IMR-90 (cell line): ENCODE results near the gene FEZF2. TPM values are rescaled to one million over a fixed set of nuclear protein-coding genes. Genes with fewer than 3 reads are reported as not detected.

Experiments used
- ATAC-seq: fragments of 200-7000 bp; cut with Tn5 transposase; 2 replicates; pipeline ENCODE4 v1.9.1; 2020; ENCODE audit warnings: low read depth, mild to moderate bottlenecking, moderate library complexity
- BruUV-seq: library from RNA; stranded (reverse); fragments of 400-500 nt; replicated peaks from 2 replicates; lab custom pipeline; 2021; lab: Mats Ljungman, UMichigan
- CTCF ChIA-PET: fragments of 300-600 bp; formaldehyde crosslinking; extraction: SDS; loops from one replicate; lab custom pipeline; 2021; ENCODE audit warnings: antibody characterized with exemption; lab: Yijun Ruan, JAX
- POLR2A ChIA-PET: fragments of 300-600 bp; sonication (Branson Sonifier 250); formaldehyde crosslinking; loops from one replicate; lab custom pipeline; 2022; ENCODE audit warnings: antibody characterized with exemption; ENCODE audit not compliant: unreplicated experiment; lab: Charles Lee
- DNase-seq: peaks from one replicate; pipeline ENCODE4 v3.0.0; 2013
- H2AFZ ChIP-seq: replicated peaks from 2 replicates; pipeline ENCODE3; 2013; ENCODE audit warnings: low read length, mild to moderate bottlenecking; ENCODE audit not compliant: poor library complexity
- H2AK5ac ChIP-seq: 2 replicates; pipeline ENCODE4 v1.6.1; 2013; ENCODE audit warnings: low read depth, low read length, inconsistent platforms
- H2AK9ac ChIP-seq: replicated peaks from 2 replicates; pipeline ENCODE3; 2013; ENCODE audit warnings: mild to moderate bottlenecking, low read depth, low read length, moderate library complexity; ENCODE audit not compliant: poor library complexity
- H2BK120ac ChIP-seq: 2 replicates; pipeline ENCODE4 v1.6.1; 2013; ENCODE audit warnings: low read depth, low read length, inconsistent platforms
- H2BK15ac ChIP-seq: 3 replicates; pipeline ENCODE4 v1.6.1; 2013; ENCODE audit warnings: low read depth, low read length, inconsistent platforms
- H2BK20ac ChIP-seq: 2 replicates; pipeline ENCODE4 v1.6.1; 2013; ENCODE audit warnings: low read depth, mild to moderate bottlenecking, inconsistent platforms, low read length, moderate library complexity
- H2BK5ac ChIP-seq: 2 replicates; pipeline ENCODE4 v1.6.1; 2013; ENCODE audit warnings: mild to moderate bottlenecking, low read depth, low read length, inconsistent platforms; ENCODE audit not compliant: poor library complexity, severe bottlenecking
- H3K14ac ChIP-seq: replicated peaks from 2 replicates; pipeline ENCODE4 v1.6.1; 2013; ENCODE audit warnings: low read depth, low read length, inconsistent platforms
- H3K18ac ChIP-seq: 2 replicates; pipeline ENCODE4 v1.6.1; 2013; ENCODE audit warnings: low read depth, low read length, control low read depth
- H3K23ac ChIP-seq: 2 replicates; pipeline ENCODE4 v1.6.1; 2013; ENCODE audit warnings: low read depth, low read length, inconsistent platforms
- H3K27ac ChIP-seq: 2 replicates; pipeline ENCODE4 v1.5.1; 2013; ENCODE audit warnings: mild to moderate bottlenecking, control low read depth, low read length; ENCODE audit not compliant: insufficient read depth
- H3K27me3 ChIP-seq: 2 replicates; pipeline ENCODE4 v1.6.1; 2013; ENCODE audit warnings: low read length; ENCODE audit not compliant: control insufficient read depth, insufficient read depth
- H3K36me3 ChIP-seq: 2 replicates; pipeline ENCODE4 v1.6.1; 2013; ENCODE audit warnings: low read length, mixed read lengths; ENCODE audit not compliant: control insufficient read depth, insufficient read depth
- H3K4ac ChIP-seq: 2 replicates; pipeline ENCODE4 v1.6.1; 2013; ENCODE audit warnings: low read depth, low read length, inconsistent platforms
- H3K4me1 ChIP-seq: 2 replicates; pipeline ENCODE4 v1.6.1; 2013; ENCODE audit warnings: low read length, mixed read lengths; ENCODE audit not compliant: control insufficient read depth, insufficient read depth
- H3K4me2 ChIP-seq: 2 replicates; pipeline ENCODE4 v1.6.1; 2013; ENCODE audit warnings: low read depth, mild to moderate bottlenecking, control low read depth, low read length, moderate library complexity
- H3K4me3 ChIP-seq: 2 replicates; pipeline ENCODE4 v1.5.1; 2013; ENCODE audit warnings: low read depth, mild to moderate bottlenecking, control low read depth, low read length, moderate library complexity; ENCODE audit not compliant: insufficient read depth
- H3K56ac ChIP-seq: 2 replicates; pipeline ENCODE4 v1.6.1; 2013; ENCODE audit warnings: low read length, inconsistent platforms; ENCODE audit not compliant: insufficient read depth; ENCODE audit errors: extremely low read depth
- H3K79me1 ChIP-seq, 2 experiments: 2 replicates each; pipeline ENCODE4 v1.6.1; 2013; ENCODE audit warnings: low read length in 2 of 2, inconsistent platforms in 1 of 2, low read depth in 1 of 2
- H3K9ac ChIP-seq: 2 replicates; pipeline ENCODE4 v1.6.1; 2013; ENCODE audit warnings: low read depth, low read length, control low read depth
- H3K9me1 ChIP-seq: 2 replicates; pipeline ENCODE4 v1.6.1; 2013; ENCODE audit warnings: low read length, inconsistent platforms; ENCODE audit not compliant: insufficient read depth
- H3K9me3 ChIP-seq: 2 replicates; pipeline ENCODE4 v1.6.1; 2013; ENCODE audit warnings: low read length; ENCODE audit not compliant: control insufficient read depth, insufficient read depth
- H4K20me1 ChIP-seq: 2 replicates; pipeline ENCODE4 v1.6.1; 2013; ENCODE audit warnings: low read length, inconsistent platforms; ENCODE audit not compliant: insufficient read depth
- H4K5ac ChIP-seq: 2 replicates; pipeline ENCODE4 v1.6.1; 2013; ENCODE audit warnings: mild to moderate bottlenecking, low read depth, low read length, control low read depth
- H4K8ac ChIP-seq, 2 experiments: 2 replicates each; pipeline ENCODE4 v1.6.1; 2013; ENCODE audit warnings: low read depth in 2 of 2, low read length in 2 of 2, control low read depth in 1 of 2, inconsistent platforms in 1 of 2
- H4K91ac ChIP-seq: 2 replicates; pipeline ENCODE4 v1.6.1; 2013; ENCODE audit warnings: low read depth, low read length, inconsistent platforms; ENCODE audit not compliant: insufficient read depth
- BHLHE40 ChIP-seq: fragments of 150-350 bp; IDR thresholded peaks from 2 replicates; pipeline ENCODE4 v1.6.1; 2016; ENCODE audit warnings: mild to moderate bottlenecking, low read depth, low read length
- FOS ChIP-seq: fragments of 150-350 bp; IDR thresholded peaks from 2 replicates; pipeline ENCODE4 v1.6.1; 2016; ENCODE audit warnings: low read depth, low read length
- MAFK ChIP-seq: IDR thresholded peaks from 2 replicates; pipeline ENCODE4 v1.6.1; 2012; ENCODE audit warnings: low read depth, low read length, improper control_type of control experiment
- MXI1 ChIP-seq: IDR thresholded peaks from 2 replicates; pipeline ENCODE4 v1.6.1; 2012; ENCODE audit warnings: low read depth, mild to moderate bottlenecking, low read length, moderate library complexity, borderline replicate concordance
- NFE2L2 ChIP-seq: fragments of 150-350 bp; IDR thresholded peaks from 2 replicates; pipeline ENCODE4 v1.6.1; 2016; ENCODE audit warnings: low read depth, mild to moderate bottlenecking, low read length
- RAD21 ChIP-seq: IDR thresholded peaks from 2 replicates; pipeline ENCODE4 v1.6.1; 2012; ENCODE audit warnings: low read length, improper control_type of control experiment
- RCOR1 ChIP-seq: IDR thresholded peaks from 2 replicates; pipeline ENCODE4 v1.6.1; 2012; ENCODE audit warnings: mild to moderate bottlenecking, low read length, improper control_type of control experiment; ENCODE audit not compliant: insufficient replicate concordance
- SMC3 ChIP-seq: fragments of 150-350 bp; IDR thresholded peaks from 2 replicates; pipeline ENCODE4 v1.6.1; 2016; ENCODE audit warnings: low read depth, mild to moderate bottlenecking, antibody characterized with exemption, low read length, moderate library complexity
- WGBS, 2 experiments: methylation state at CpG; one replicate each; pipeline versions ENCODE4 v1.1.5 to v1.1.7; 2013; ENCODE audit warnings: missing lambda C conversion rate in 2 of 2; ENCODE audit not compliant: insufficient read length in 1 of 2; ENCODE audit errors: extremely low coverage in 2 of 2; 5-methylcytosine and 5-hydroxymethylcytosine counted together
- dilution Hi-C: fragments of 300-500 bp; cut with HindIII; formaldehyde crosslinking; loops from one replicate; pipeline ENCODE4 v1.14.3; 2018; ENCODE audit warnings: low sequenced_read_pairs; ENCODE audit not compliant: unreplicated experiment
- in situ Hi-C: fragments of 300-500 bp; cut with MboI; formaldehyde crosslinking; loops from 3 replicates; pipeline ENCODE4 v1.14.3; 2019; ENCODE audit warnings: low sequenced_read_pairs, inconsistent platforms, mixed read lengths
- intact Hi-C: fragments of 100-400 bp; cut with micrococcal nuclease; formaldehyde crosslinking; loops from 2 replicates; pipeline ENCODE4 v1.10.0; 2022
- polyA plus RNA-seq, 3 experiments: library from polyadenylated mRNA; depleted of rRNA; stranded (reverse); fragments of >200 nt; gene quantifications; 2 replicates each; pipeline ENCODE4 v1.2.3, GENCODE V29; 2012; ENCODE audit warnings: low replicate concordance in 1 of 3
- total RNA-seq: library from RNA; depleted of rRNA; stranded (reverse); fragments of >200 nt; gene quantifications from 2 replicates; pipeline ENCODE4 v1.2.3, GENCODE V29; 2012
- TF ChIP-seq, protein P1 (sequence below): fragments of 150-350 bp; IDR thresholded peaks from 2 replicates; pipeline ENCODE4 v1.6.1; 2017; ENCODE audit warnings: mild to moderate bottlenecking, antibody characterized with exemption, low read length, low read depth

Gene FEZF2
- total and polyA plus RNA-seq, 2 of the 4 experiments (the other 2 are of a cell fraction) = not detected

DNA sequence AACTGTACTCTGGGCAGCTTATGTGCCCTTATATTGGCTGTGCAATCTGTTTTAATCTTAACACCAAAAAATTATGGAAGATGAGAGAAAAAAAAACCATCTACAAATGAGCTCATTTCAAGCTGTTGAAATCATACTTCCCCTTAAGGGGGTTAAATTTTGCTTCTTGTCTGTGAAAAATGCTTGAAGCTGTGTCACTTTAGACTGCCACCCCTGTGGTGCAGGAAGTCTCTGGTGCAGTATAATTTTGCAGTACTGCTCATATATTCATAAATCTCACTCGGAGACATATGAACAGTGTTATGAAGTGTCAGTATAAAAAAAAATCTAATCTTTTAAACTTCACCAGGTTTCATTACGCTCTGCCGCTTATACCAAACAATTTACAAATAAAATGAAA lies 30.4 kb upstream of the FEZF2 start:
- no peak for ATAC-seq

More for the DNA sequence above, 30.4 kb upstream of the FEZF2 start:
- no peaks in the 10 kb centered on the region for H3K36me3 ChIP-seq
- no peak overlapping the region for H2BK5ac ChIP-seq
- no peak overlapping the region for H4K91ac ChIP-seq
- H3K9me1 ChIP-seq = no peaks in the 10 kb centered on the region
- no peak overlapping the region for H3K56ac ChIP-seq
- H3K79me1 ChIP-seq = no peaks in the 10 kb centered on the region
- TF ChIP-seq BHLHE40 = no peak
- TF ChIP-seq, protein P1, sequence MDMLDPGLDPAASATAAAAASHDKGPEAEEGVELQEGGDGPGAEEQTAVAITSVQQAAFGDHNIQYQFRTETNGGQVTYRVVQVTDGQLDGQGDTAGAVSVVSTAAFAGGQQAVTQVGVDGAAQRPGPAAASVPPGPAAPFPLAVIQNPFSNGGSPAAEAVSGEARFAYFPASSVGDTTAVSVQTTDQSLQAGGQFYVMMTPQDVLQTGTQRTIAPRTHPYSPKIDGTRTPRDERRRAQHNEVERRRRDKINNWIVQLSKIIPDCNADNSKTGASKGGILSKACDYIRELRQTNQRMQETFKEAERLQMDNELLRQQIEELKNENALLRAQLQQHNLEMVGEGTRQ = no peak
- no peak for TF ChIP-seq RCOR1
- no peak for TF ChIP-seq NFE2L2
- no peak for TF ChIP-seq RAD21
- no peak for TF ChIP-seq SMC3
- no peak for TF ChIP-seq MAFK
- TF ChIP-seq MXI1 = no peak
- no peak for TF ChIP-seq FOS
- no peak overlapping the region for H3K9ac ChIP-seq
- no peak overlapping the region for H3K27ac ChIP-seq
- H2BK120ac ChIP-seq = no peak overlapping the region
- H2BK15ac ChIP-seq = no peak overlapping the region
- H4K5ac ChIP-seq = no peak overlapping the region
- no peaks in the 10 kb centered on the region for H3K9me3 ChIP-seq
- in situ Hi-C loops (no loop called here), dilution Hi-C loops (no loop called here), intact Hi-C loops (no loop called here)
- no peak overlapping the region for H3K4ac ChIP-seq
- H2AK5ac ChIP-seq = no peak overlapping the region
- no peak overlapping the region for H2AFZ ChIP-seq
- H3K4me1 ChIP-seq = no peaks in the 10 kb centered on the region
- no peak overlapping the region for H3K4me3 ChIP-seq
- no peak overlapping the region for H3K18ac ChIP-seq
- no peaks in the 10 kb centered on the region for H4K20me1 ChIP-seq
- WGBS, 2 experiments = no CpG with 5 or more reads among the region's 3 CpGs
- no peak overlapping the region for H3K4me2 ChIP-seq
- H3K14ac ChIP-seq = no peak overlapping the region
- no peak overlapping the region for H2BK20ac ChIP-seq
- ChIA-PET CTCF (no interaction called here), POLR2A (no interaction called here)
- H2AK9ac ChIP-seq = no peak overlapping the region
- H3K27me3 ChIP-seq = no peaks in the 10 kb centered on the region
- no peak overlapping the region for H3K23ac ChIP-seq
- DNase-seq = no peak
- no TSS peak for BruUV-seq
- H4K8ac ChIP-seq = no peak overlapping the region
